Measurements from ENCODE around the gene FASLG.

Gene FASLG

GRCh38 chr1:172630056-172630818 lies 28.7 kb upstream of the FASLG start:
- Mint-ChIP-seq H3K27me3 (peaks cover 42% of the 10 kb centered on the region), H3K4me3 (no peak overlapping the region), H3K9me3 (no peaks in the 10 kb centered on the region), H3K4me1 (peaks cover 34% of the 10 kb centered on the region), H3K36me3 (no peaks in the 10 kb centered on the region), H3K27ac (no peak overlapping the region)
- CTCF ChIA-PET = interaction anchor here (0.7 to 1.6 kb wide), 4 partner anchors 10 to 95 kb away, joined by 3 to 4 read pairs (median 3); no protein-coding TSS in a partner anchor
- no peak for DNase-seq

GRCh38 chr1:172630868-172631267 lies 28.0 kb upstream of the FASLG start:
- H3K27me3 Mint-ChIP-seq = peaks cover 37% of the 10 kb centered on the region
- H3K36me3 Mint-ChIP-seq = no peaks in the 10 kb centered on the region
- DNase-seq = no peak
- H3K9me3 Mint-ChIP-seq = no peaks in the 10 kb centered on the region
- peaks cover 34% of the 10 kb centered on the region for H3K4me1 Mint-ChIP-seq
- H3K4me3 Mint-ChIP-seq = no peak overlapping the region
- CTCF ChIA-PET = interaction anchor here (0.7 to 1.6 kb wide), 3 partner anchors 32 to 94 kb away, joined by 3 to 4 read pairs (median 3); no protein-coding TSS in a partner anchor
- H3K27ac Mint-ChIP-seq = no peak overlapping the region

GRCh38 chr1:172637522-172637921 lies 21.4 kb upstream of the FASLG start:
- no peak overlapping the region for H3K4me3 Mint-ChIP-seq
- CTCF ChIA-PET = interaction anchor here (1.1 to 1.5 kb wide), 4 partner anchors 21 to 90 kb away, joined by 3 to 5 read pairs (median 4); partner anchors contain the start of gene FASLG
- DNase-seq = no peak
- peaks cover 54% of the 10 kb centered on the region for H3K4me1 Mint-ChIP-seq
- peaks cover 43% of the 10 kb centered on the region for H3K27me3 Mint-ChIP-seq
- peaks cover 3% of the 10 kb centered on the region for H3K36me3 Mint-ChIP-seq
- H3K9me3 Mint-ChIP-seq = peaks cover 2% of the 10 kb centered on the region
- no peak overlapping the region for H3K27ac Mint-ChIP-seq

DNA sequence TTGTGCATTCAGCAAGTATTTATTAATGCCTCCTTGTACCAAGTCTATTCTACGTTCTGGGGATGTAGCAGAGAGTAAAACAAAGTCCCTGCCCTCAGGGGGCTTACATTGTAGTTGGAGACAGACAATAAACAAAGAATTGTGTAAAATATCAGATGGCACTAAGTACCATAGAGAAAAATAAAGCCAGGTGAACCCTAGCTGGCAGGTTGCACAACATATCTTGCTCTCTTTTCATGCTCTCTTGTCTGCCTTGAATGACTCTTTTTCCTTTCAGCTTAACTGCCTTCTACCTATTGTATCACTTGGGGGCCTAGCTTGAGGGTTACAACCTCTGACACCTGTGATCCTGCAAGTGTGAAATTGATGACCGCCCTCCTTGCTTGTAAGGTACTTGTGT lies 20.7 kb upstream of the FASLG start:
- H3K4me3 Mint-ChIP-seq = peak overlapping the region; percentile 38
- no peak for DNase-seq
- CTCF ChIA-PET = interaction anchor here (1.2 to 3.5 kb wide), 3 partner anchors 80 to 89 kb away, joined by 3 to 14 read pairs (median 3); no protein-coding TSS in a partner anchor
- peaks cover 3% of the 10 kb centered on the region for H3K36me3 Mint-ChIP-seq
- peaks cover 61% of the 10 kb centered on the region for H3K4me1 Mint-ChIP-seq
- H3K27ac Mint-ChIP-seq = peak overlapping the region; percentile 85
- peaks cover 47% of the 10 kb centered on the region for H3K27me3 Mint-ChIP-seq
- peaks cover 2% of the 10 kb centered on the region for H3K9me3 Mint-ChIP-seq

GRCh38 chr1:172638885-172639831 lies 19.7 kb upstream of the FASLG start:
- peaks cover 47% of the 10 kb centered on the region for H3K27me3 Mint-ChIP-seq
- H3K4me3 Mint-ChIP-seq = peak overlapping the region; percentile 38
- H3K36me3 Mint-ChIP-seq = peaks cover 3% of the 10 kb centered on the region
- DNase-seq = peak; percentile 84
- H3K27ac Mint-ChIP-seq = peak overlapping the region; percentile 85
- H3K9me3 Mint-ChIP-seq = peaks cover 2% of the 10 kb centered on the region
- peaks cover 70% of the 10 kb centered on the region for H3K4me1 Mint-ChIP-seq
- CTCF ChIA-PET = interaction anchor here (0.7 to 3.5 kb wide), 9 partner anchors 9 to 88 kb away, joined by 3 to 14 read pairs (median 3); no protein-coding TSS in a partner anchor

- DNase-seq = no peak
- peaks cover 54% of the 10 kb centered on the region for H3K27me3 Mint-ChIP-seq
- H3K4me3 Mint-ChIP-seq = no peak overlapping the region
- H3K27ac Mint-ChIP-seq = peak overlapping the region; percentile 85
- peaks cover 4% of the 10 kb centered on the region for H3K36me3 Mint-ChIP-seq
- peaks cover 2% of the 10 kb centered on the region for H3K9me3 Mint-ChIP-seq
- H3K4me1 Mint-ChIP-seq = peaks cover 80% of the 10 kb centered on the region
- CTCF ChIA-PET = interaction anchor here (0.6 to 3.5 kb wide), 9 partner anchors 10 to 250 kb away, joined by 3 to 14 read pairs (median 3); partner anchors contain the start of gene FASLG
Observed at GRCh38 chr1:172640111-172640510, 18.8 kb upstream of the FASLG start.

DNA sequence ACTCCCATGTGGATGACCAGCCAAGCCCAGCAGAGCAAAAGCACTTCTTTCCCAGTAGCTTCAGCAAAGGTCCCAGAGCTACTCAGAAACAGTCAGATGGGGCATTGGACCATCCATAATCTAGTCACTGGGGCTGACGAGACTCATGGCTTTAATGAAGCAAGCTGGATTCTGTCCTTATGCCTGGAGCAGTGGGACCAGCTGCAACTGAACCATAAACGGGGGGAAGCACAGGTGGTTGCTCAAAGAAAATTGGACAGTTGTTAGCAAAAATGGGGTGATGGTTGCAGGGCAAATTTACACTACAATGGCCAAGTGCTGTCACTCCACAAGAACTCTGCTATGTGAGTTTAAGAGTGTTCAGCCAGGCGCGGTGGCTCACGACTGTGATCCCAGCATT lies 17.4 kb upstream of the FASLG start:
- H3K36me3 Mint-ChIP-seq = peaks cover 5% of the 10 kb centered on the region
- H3K27ac Mint-ChIP-seq = no peak overlapping the region
- peaks cover 86% of the 10 kb centered on the region for H3K4me1 Mint-ChIP-seq
- CTCF ChIA-PET = interaction anchor here (0.5 to 3.5 kb wide), 3 partner anchors 27 to 530 kb away, joined by 3 to 14 read pairs (median 3); no protein-coding TSS in a partner anchor
- peaks cover 2% of the 10 kb centered on the region for H3K9me3 Mint-ChIP-seq
- DNase-seq = no peak
- H3K4me3 Mint-ChIP-seq = no peak overlapping the region
- peaks cover 65% of the 10 kb centered on the region for H3K27me3 Mint-ChIP-seq

GRCh38 chr1:172642970-172643369 lies 15.9 kb upstream of the FASLG start:
- Mint-ChIP-seq H3K27ac (no peak overlapping the region), H3K4me3 (no peak overlapping the region), H3K9me3 (no peaks in the 10 kb centered on the region), H3K27me3 (peaks cover 72% of the 10 kb centered on the region), H3K36me3 (peaks cover 2% of the 10 kb centered on the region), H3K4me1 (peaks cover 89% of the 10 kb centered on the region)
- no peak for DNase-seq
- CTCF ChIA-PET = interaction anchor here (1.0 to 2.5 kb wide), 3 partner anchors 16 to 77 kb away, joined by 3 to 10 read pairs (median 5); partner anchors contain the start of gene FASLG

DNA sequence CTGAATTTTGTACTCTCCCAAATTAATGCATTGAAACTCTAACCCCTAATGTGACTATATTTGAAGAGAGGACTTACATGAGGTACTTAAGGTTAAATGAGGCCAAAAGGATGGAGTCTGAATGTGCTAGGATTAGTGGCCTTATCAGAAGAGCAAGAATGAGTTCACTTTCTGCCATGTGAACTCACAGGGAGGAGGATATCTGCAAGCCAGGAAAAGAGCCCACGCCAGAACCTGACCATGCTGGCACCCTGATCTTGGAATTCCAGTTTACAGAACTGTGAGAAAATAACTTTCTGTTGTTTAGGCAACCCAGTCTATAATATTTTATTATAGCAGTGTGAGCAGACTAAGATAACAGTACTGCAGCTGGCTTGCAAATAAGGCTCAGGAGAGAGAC lies 12.2 kb upstream of the FASLG start:
- Mint-ChIP-seq H3K9me3 (no peaks in the 10 kb centered on the region), H3K27ac (no peak overlapping the region), H3K4me3 (no peak overlapping the region), H3K36me3 (peaks cover 4% of the 10 kb centered on the region), H3K27me3 (peaks cover 56% of the 10 kb centered on the region), H3K4me1 (peaks cover 59% of the 10 kb centered on the region)
- CTCF ChIA-PET = no interaction called here
- no peak for DNase-seq

GRCh38 chr1:172647110-172647564 lies 11.8 kb upstream of the FASLG start:
- H3K4me3 Mint-ChIP-seq = no peak overlapping the region
- H3K27ac Mint-ChIP-seq = peak overlapping the region; percentile 9
- H3K9me3 Mint-ChIP-seq = no peaks in the 10 kb centered on the region
- H3K36me3 Mint-ChIP-seq = peaks cover 4% of the 10 kb centered on the region
- H3K4me1 Mint-ChIP-seq = peaks cover 57% of the 10 kb centered on the region
- peak; percentile 33 for DNase-seq
- H3K27me3 Mint-ChIP-seq = peaks cover 52% of the 10 kb centered on the region
- CTCF ChIA-PET = no interaction called here

GRCh38 chr1:172647987-172648386 lies 10.9 kb upstream of the FASLG start:
- peaks cover 4% of the 10 kb centered on the region for H3K36me3 Mint-ChIP-seq
- peaks cover 49% of the 10 kb centered on the region for H3K4me1 Mint-ChIP-seq
- H3K27ac Mint-ChIP-seq = no peak overlapping the region
- CTCF ChIA-PET = no interaction called here
- H3K4me3 Mint-ChIP-seq = no peak overlapping the region
- no peak for DNase-seq
- H3K27me3 Mint-ChIP-seq = peaks cover 45% of the 10 kb centered on the region
- no peaks in the 10 kb centered on the region for H3K9me3 Mint-ChIP-seq

- H3K9me3 Mint-ChIP-seq = no peaks in the 10 kb centered on the region
Observed at GRCh38 chr1:172650474-172651193, 8.3 kb upstream of the FASLG start.

GRCh38 chr1:172653015-172653709 lies 5.7 kb upstream of the FASLG start:
- no peak overlapping the region for H3K4me3 Mint-ChIP-seq
- peaks cover 11% of the 10 kb centered on the region for H3K4me1 Mint-ChIP-seq
- CTCF ChIA-PET = no interaction called here
- peaks cover 37% of the 10 kb centered on the region for H3K27me3 Mint-ChIP-seq
- H3K27ac Mint-ChIP-seq = no peak overlapping the region
- H3K36me3 Mint-ChIP-seq = peaks cover 2% of the 10 kb centered on the region
- no peak for DNase-seq
- H3K9me3 Mint-ChIP-seq = no peaks in the 10 kb centered on the region

More at GRCh38 chr1:172650474-172651193, 8.3 kb upstream of the FASLG start:
- Mint-ChIP-seq H3K27ac (no peak overlapping the region), H3K4me1 (peaks cover 31% of the 10 kb centered on the region), H3K36me3 (peaks cover 2% of the 10 kb centered on the region), H3K4me3 (no peak overlapping the region), H3K27me3 (peaks cover 42% of the 10 kb centered on the region)
- no peak for DNase-seq
- CTCF ChIA-PET = interaction anchor here (1.8 kb wide), 1 partner anchor 10 kb away, joined by 4 read pairs; no protein-coding TSS in a partner anchor
